GM23248 (cell line): ENCODE results near the gene PPFIA1. TPM values are rescaled to one million over a fixed set of nuclear protein-coding genes. Genes with fewer than 3 reads are reported as not detected.
"Not testable (repeated sequence)": the region's sequence is repeated elsewhere in the genome, so short reads cannot be mapped to it uniquely, and the experiment has no call there.

Source experiments
- DNase-seq: peaks from one replicate; pipeline ENCODE4 v3.0.0-alpha.2; 2015
- H2AFZ ChIP-seq: fragments of 200-600 bp; sonication (generic); 2 replicates; pipeline ENCODE4 v1.6.1; 2016; ENCODE audit warnings: antibody characterized with exemption
- H3F3A ChIP-seq: fragments of 200-600 bp; sonication (generic); 2 replicates; pipeline ENCODE4 v1.6.1; 2016; ENCODE audit warnings: mild to moderate bottlenecking, antibody characterized with exemption, mixed run types; ENCODE audit not compliant: insufficient read depth
- H3K27ac ChIP-seq: fragments of 200-600 bp; sonication (generic); 2 replicates; pipeline ENCODE4 v1.5.1; 2016; ENCODE audit warnings: mild to moderate bottlenecking
- H3K27me3 ChIP-seq: fragments of 200-600 bp; sonication (generic); replicated peaks from 2 replicates; pipeline ENCODE4 v1.6.1; 2016; ENCODE audit warnings: mild to moderate bottlenecking; ENCODE audit not compliant: insufficient read depth
- H3K36me3 ChIP-seq: fragments of 200-600 bp; sonication (generic); 2 replicates; pipeline ENCODE4 v1.6.1; 2016; ENCODE audit warnings: low read depth, mild to moderate bottlenecking
- H3K4me1 ChIP-seq: fragments of 200-600 bp; sonication (generic); 2 replicates; pipeline ENCODE4 v1.6.1; 2016; ENCODE audit warnings: mild to moderate bottlenecking; ENCODE audit not compliant: insufficient read depth
- H3K4me2 ChIP-seq: fragments of 200-600 bp; sonication (generic); one replicate; pipeline ENCODE4 v1.6.1; 2016; ENCODE audit warnings: mild to moderate bottlenecking; ENCODE audit not compliant: unreplicated experiment
- H3K4me3 ChIP-seq: fragments of 200-600 bp; sonication (generic); 2 replicates; pipeline ENCODE4 v1.5.1; 2016; ENCODE audit warnings: mild to moderate bottlenecking
- H3K79me2 ChIP-seq: fragments of 200-600 bp; sonication (generic); 2 replicates; pipeline ENCODE4 v1.6.1; 2016; ENCODE audit warnings: mild to moderate bottlenecking; ENCODE audit not compliant: insufficient read depth
- H3K9ac ChIP-seq: fragments of 200-600 bp; sonication (generic); 2 replicates; pipeline ENCODE4 v1.6.1; 2016; ENCODE audit warnings: mild to moderate bottlenecking
- H3K9me2 ChIP-seq: fragments of 200-600 bp; sonication (generic); 2 replicates; pipeline ENCODE4 v1.6.1; 2016; ENCODE audit warnings: mixed run types, mild to moderate bottlenecking, moderate library complexity; ENCODE audit not compliant: insufficient read depth
- H3K9me3 ChIP-seq: fragments of 200-600 bp; sonication (generic); one replicate; pipeline ENCODE4 v1.6.1; 2017; ENCODE audit warnings: low read depth
- H4K20me1 ChIP-seq: fragments of 200-600 bp; sonication (generic); 2 replicates; pipeline ENCODE4 v1.6.0; 2016; ENCODE audit not compliant: insufficient read depth
- EZH2 ChIP-seq: fragments of 200-600 bp; sonication (generic); IDR thresholded peaks from 2 replicates; pipeline ENCODE4 v1.6.1; 2018; ENCODE audit warnings: antibody characterized with exemption, mild to moderate bottlenecking; ENCODE audit not compliant: insufficient read depth, poor library complexity, severe bottlenecking
- EZH2phosphoT487 ChIP-seq: fragments of 200-600 bp; sonication (generic); IDR thresholded peaks from 2 replicates; pipeline ENCODE4 v1.6.1; 2018; ENCODE audit warnings: antibody characterized with exemption, moderate library complexity, mild to moderate bottlenecking, low read depth; ENCODE audit not compliant: insufficient read depth
- WGBS, 2 experiments: methylation state at CpG; one replicate each; pipeline ENCODE4 v1.1.6; 2015 to 2017; ENCODE audit warnings: low lambda C conversion rate in 2 of 2, low coverage in 1 of 2; ENCODE audit errors: missing lambda C conversion rate in 2 of 2; 5-methylcytosine and 5-hydroxymethylcytosine counted together
- in situ Hi-C: fragments of 300-500 bp; cut with MboI; formaldehyde crosslinking; loops from 2 replicates; pipeline ENCODE4 v1.15.0; 2020
- polyA plus RNA-seq: library from polyadenylated mRNA; unstranded; fragments of >200 nt; fragmentation: Nextera tagmentation; extraction: Ambion mirVana; gene quantifications from 2 replicates; pipeline ENCODE4 v1.2.1, GENCODE V29; 2016
- total RNA-seq: library from RNA; depleted of rRNA; stranded (reverse); fragments of >200 nt; shearing (Covaris generic); gene quantifications from 2 replicates; pipeline ENCODE4 v1.2.3, GENCODE V29; 2014

PPFIA1 gene
- total and polyA plus RNA-seq, 2 experiments from 2014 or later, result 22.8 to 36.9 TPM

DNA sequence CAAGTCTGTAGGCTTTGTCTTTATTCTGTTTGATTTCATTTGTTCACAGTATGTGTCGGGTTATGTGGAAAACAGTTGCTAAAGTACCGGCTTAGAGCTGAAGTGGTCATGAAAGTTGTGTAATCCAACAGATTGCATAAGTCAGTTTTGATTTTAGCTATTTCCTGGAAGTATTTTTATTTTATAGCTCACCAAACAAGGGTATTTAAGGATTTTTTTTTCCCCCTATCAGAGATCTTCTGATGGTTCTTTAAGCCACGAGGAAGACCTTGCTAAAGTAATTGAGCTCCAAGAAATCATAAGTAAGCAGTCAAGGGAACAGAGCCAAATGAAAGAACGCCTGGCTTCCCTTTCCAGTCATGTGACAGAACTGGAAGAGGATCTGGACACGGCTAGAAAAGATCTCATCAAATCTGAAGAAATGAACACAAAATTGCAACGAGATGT lies 55.9 kb downstream of the PPFIA1 start:
- no peaks in the 10 kb centered on the region for H4K20me1 ChIP-seq
- no peaks in the 10 kb centered on the region for H3K9me3 ChIP-seq
- H3K79me2 ChIP-seq, result peaks cover 23% of the 10 kb centered on the region; the same call in 1 of the 2 replicates
- H3K27me3 ChIP-seq, result no peaks in the 10 kb centered on the region
- in situ Hi-C loops, result no loop called here
- no peaks in the 10 kb centered on the region for H3K9me2 ChIP-seq
- H3K4me2 ChIP-seq, result peak overlapping the region; percentile 71
- H3K4me1 ChIP-seq, result peaks cover 33% of the 10 kb centered on the region
- peak overlapping the region; percentile 70 for H2AFZ ChIP-seq
- TF ChIP-seq EZH2phosphoT487 (no peak), EZH2 (no peak)
- H3K4me3 ChIP-seq, result peak overlapping the region; percentile 44
- peak overlapping the region; percentile 54 for H3K9ac ChIP-seq
- DNase-seq, result peak; percentile 83
- H3K27ac ChIP-seq, result peak overlapping the region; percentile 84
- H3K36me3 ChIP-seq, result peaks cover 26% of the 10 kb centered on the region
- peaks cover 23% of the 10 kb centered on the region for H3F3A ChIP-seq
- 10 to 17% methylated on average over 6 of the region's 6 CpGs for WGBS, 2 experiments

DNA sequence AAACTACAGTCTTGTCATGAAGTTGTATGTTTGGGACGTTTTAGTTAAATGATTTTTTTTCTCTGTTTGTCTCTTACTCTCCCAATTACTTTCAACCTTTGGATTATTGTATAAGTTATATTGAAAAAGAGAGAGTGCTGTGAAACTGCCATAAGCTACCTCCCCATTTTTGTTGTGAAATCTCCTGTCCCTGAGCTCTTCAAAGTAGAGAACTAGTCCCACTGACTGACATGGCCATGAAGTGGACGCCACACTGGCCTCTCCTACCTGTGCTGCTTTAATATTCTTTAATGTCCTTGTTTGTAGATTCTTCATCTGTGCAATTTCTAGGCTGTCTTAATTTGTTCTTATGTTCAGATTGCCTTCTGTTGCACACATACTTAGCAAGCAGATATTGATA lies 56.3 kb downstream of the PPFIA1 start:
- H4K20me1 ChIP-seq, result no peaks in the 10 kb centered on the region
- peaks cover 26% of the 10 kb centered on the region for H3K36me3 ChIP-seq
- H3K27me3 ChIP-seq, result no peaks in the 10 kb centered on the region
- H3F3A ChIP-seq, result peaks cover 23% of the 10 kb centered on the region
- H3K9me3 ChIP-seq, result no peaks in the 10 kb centered on the region
- peak overlapping the region; percentile 44 for H3K4me3 ChIP-seq
- DNase-seq, result no peak
- H3K9ac ChIP-seq, result peak overlapping the region; percentile 54
- H3K4me2 ChIP-seq, result peak overlapping the region; percentile 71
- in situ Hi-C loops, result no loop called here
- peak overlapping the region; percentile 70 for H2AFZ ChIP-seq
- H3K27ac ChIP-seq, result peak overlapping the region; percentile 84
- H3K9me2 ChIP-seq, result no peaks in the 10 kb centered on the region
- H3K79me2 ChIP-seq, result peaks cover 21% of the 10 kb centered on the region; the same call in 1 of the 2 replicates
- H3K4me1 ChIP-seq, result peaks cover 33% of the 10 kb centered on the region
- WGBS, 2 experiments, result 52 to 54% methylated on average over 2 of the region's 2 CpGs
- TF ChIP-seq EZH2 (no peak), EZH2phosphoT487 (no peak)

DNA sequence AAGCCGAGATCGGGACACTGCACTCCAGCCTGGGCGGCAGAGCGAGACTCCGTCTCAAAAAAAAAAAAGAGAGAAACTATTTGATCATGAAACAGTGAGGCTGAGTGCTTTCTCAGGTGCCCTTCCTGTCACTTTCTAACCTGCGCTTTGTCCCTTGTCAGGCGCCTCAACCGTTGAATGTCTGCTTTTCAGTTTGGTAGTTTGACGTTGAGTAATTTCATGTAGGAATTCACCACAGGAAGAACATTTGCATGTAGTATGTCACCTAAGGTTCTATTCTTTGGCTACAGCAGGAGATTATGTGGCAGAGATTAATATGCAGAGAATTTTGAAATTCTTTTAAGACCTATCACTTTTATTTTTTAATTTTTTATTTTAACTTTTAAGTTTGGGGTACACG lies 57.2 kb downstream of the PPFIA1 start:
- peaks cover 33% of the 10 kb centered on the region for H3K4me1 ChIP-seq
- no peaks in the 10 kb centered on the region for H3K9me3 ChIP-seq
- H3K9ac ChIP-seq, result no peak overlapping the region
- WGBS, 2 experiments, result 98 to 99% methylated on average over 7 to 10 of the region's 10 CpGs
- H3K4me3 ChIP-seq, result no peak overlapping the region
- H3K36me3 ChIP-seq, result peaks cover 32% of the 10 kb centered on the region
- H2AFZ ChIP-seq, result no peak overlapping the region
- no peaks in the 10 kb centered on the region for H3K9me2 ChIP-seq
- no peaks in the 10 kb centered on the region for H4K20me1 ChIP-seq
- in situ Hi-C loops, result no loop called here
- peaks cover 23% of the 10 kb centered on the region for H3F3A ChIP-seq
- TF ChIP-seq EZH2 (no peak), EZH2phosphoT487 (no peak)
- H3K27ac ChIP-seq, result no peak overlapping the region
- peaks cover 16% of the 10 kb centered on the region; the same call in 1 of the 2 replicates for H3K79me2 ChIP-seq
- H3K27me3 ChIP-seq, result no peaks in the 10 kb centered on the region
- no peak for DNase-seq
- no peak overlapping the region for H3K4me2 ChIP-seq

DNA sequence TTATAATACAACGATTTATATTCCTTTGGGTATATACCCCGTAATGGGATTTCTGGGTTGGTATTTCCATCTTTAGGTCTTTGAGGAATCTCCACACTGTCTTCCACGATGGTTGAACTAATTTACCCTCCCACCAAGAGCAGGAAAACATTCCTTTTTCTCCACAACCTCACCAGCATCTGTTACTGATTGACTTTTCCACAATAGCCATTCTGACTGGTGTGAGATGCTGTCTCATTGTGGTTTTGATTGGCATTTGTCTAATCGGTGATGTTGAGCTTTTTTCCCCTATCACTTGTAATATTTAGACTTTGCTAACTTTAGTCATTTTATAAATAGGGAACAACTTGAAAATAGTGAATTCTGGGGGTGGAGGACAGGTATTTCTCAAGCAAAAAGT lies 58.1 kb downstream of the PPFIA1 start:
- H3K36me3 ChIP-seq, result peaks cover 32% of the 10 kb centered on the region
- no peak overlapping the region for H3K27ac ChIP-seq
- no peaks in the 10 kb centered on the region for H3K9me3 ChIP-seq
- in situ Hi-C loops, result no loop called here
- no peak overlapping the region for H3K4me3 ChIP-seq
- 64 to 68% methylated on average over 4 of the region's 4 CpGs for WGBS, 2 experiments
- no peaks in the 10 kb centered on the region for H3K9me2 ChIP-seq
- no peak overlapping the region for H3K9ac ChIP-seq
- H3K4me2 ChIP-seq, result no peak overlapping the region
- TF ChIP-seq EZH2 (no peak), EZH2phosphoT487 (no peak)
- DNase-seq, result no peak
- H3K79me2 ChIP-seq, result 0 out of 2 replicates have a peak, but pooled peaks cover 8% of the 10 kb centered on the region
- no peaks in the 10 kb centered on the region for H3K27me3 ChIP-seq
- H4K20me1 ChIP-seq, result no peaks in the 10 kb centered on the region
- H2AFZ ChIP-seq, result no peak overlapping the region
- peaks cover 32% of the 10 kb centered on the region for H3K4me1 ChIP-seq
- H3F3A ChIP-seq, result peaks cover 23% of the 10 kb centered on the region

DNA sequence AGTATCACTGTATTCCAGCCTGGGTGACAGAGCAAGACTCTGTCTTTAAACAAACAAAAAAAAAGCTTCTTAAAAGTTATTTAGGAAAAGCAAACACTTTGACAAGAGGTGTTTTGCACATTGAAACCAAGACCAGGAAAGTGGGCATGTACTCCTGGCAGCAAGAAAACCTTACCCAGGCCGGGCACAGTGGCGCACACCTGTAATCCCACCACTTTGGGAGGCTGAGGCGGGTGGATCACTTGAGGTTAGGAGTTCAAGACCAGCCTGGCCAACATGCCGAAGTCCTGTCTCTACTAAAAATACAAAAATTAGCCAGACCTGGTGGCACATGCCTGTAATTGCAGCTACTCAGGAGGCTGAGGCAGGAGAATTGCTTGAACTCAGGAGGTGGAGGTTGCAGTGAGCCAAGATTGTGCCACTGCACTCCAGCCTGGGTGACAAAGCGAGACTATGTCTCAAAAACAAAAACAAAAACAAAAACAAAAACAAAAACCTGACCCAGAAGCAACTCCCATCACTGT lies 60.9 kb downstream of the PPFIA1 start:
- H3K4me3 ChIP-seq, H3K9me3 ChIP-seq, H3F3A ChIP-seq, H3K79me2 ChIP-seq, H3K9me2 ChIP-seq, in situ Hi-C loops, H2AFZ ChIP-seq, H3K27ac ChIP-seq, H3K4me1 ChIP-seq, H4K20me1 ChIP-seq, DNase-seq, H3K9ac ChIP-seq, H3K4me2 ChIP-seq, H3K27me3 ChIP-seq: not testable (repeated sequence)
- peaks cover 51% of the 10 kb centered on the region for H3K36me3 ChIP-seq
- 87 to 93% methylated on average over 5 of the region's 5 CpGs for WGBS, 2 experiments
